KMS-11 (cell line): ENCODE results near the gene ADAMTS17.

Experiments
- H2AFZ ChIP-seq: fragments of 200-600 bp; sonication (generic); 2 replicates; pipeline ENCODE4 v1.6.1; 2016; ENCODE audit warnings: antibody characterized with exemption, mixed run types, low read depth
- H3K27ac ChIP-seq: fragments of 200-600 bp; sonication (generic); 2 replicates; pipeline ENCODE4 v1.6.1; 2016; ENCODE audit warnings: mild to moderate bottlenecking, mixed run types
- H3K27me3 ChIP-seq: fragments of 200-600 bp; sonication (generic); 2 replicates; pipeline ENCODE4 v1.6.1; 2017; ENCODE audit warnings: mild to moderate bottlenecking, low read depth, mixed run types, moderate library complexity; ENCODE audit not compliant: insufficient read depth
- H3K36me3 ChIP-seq: fragments of 200-600 bp; sonication (generic); 2 replicates; pipeline ENCODE4 v1.6.1; 2017; ENCODE audit warnings: mild to moderate bottlenecking, mixed run types; ENCODE audit not compliant: insufficient read depth
- H3K4me1 ChIP-seq: fragments of 200-600 bp; sonication (generic); 2 replicates; pipeline ENCODE4 v1.6.1; 2016; ENCODE audit warnings: mild to moderate bottlenecking, low read depth, mixed run types; ENCODE audit not compliant: poor library complexity, severe bottlenecking
- H3K4me2 ChIP-seq: fragments of 200-600 bp; sonication (generic); 2 replicates; pipeline ENCODE4 v1.7.0; 2016; ENCODE audit warnings: mild to moderate bottlenecking, mixed run types
- H3K4me3 ChIP-seq: fragments of 200-600 bp; sonication (generic); IDR thresholded peaks from 2 replicates; pipeline ENCODE4 v1.6.1; 2017; ENCODE audit warnings: low read depth, low read length, mixed read lengths; ENCODE audit not compliant: insufficient read depth
- H3K79me2 ChIP-seq: fragments of 200-600 bp; sonication (generic); 2 replicates; pipeline ENCODE4 v1.6.1; 2016; ENCODE audit warnings: low read depth, mixed run types; ENCODE audit not compliant: insufficient read depth
- H3K9ac ChIP-seq: fragments of 200-600 bp; sonication (generic); 2 replicates; pipeline ENCODE4 v1.6.1; 2016; ENCODE audit warnings: mild to moderate bottlenecking, mixed run types
- H4K20me1 ChIP-seq: fragments of 200-600 bp; sonication (generic); 2 replicates; pipeline ENCODE4 v1.6.1; 2016; ENCODE audit warnings: mild to moderate bottlenecking, mixed run types; ENCODE audit not compliant: insufficient read depth
- TF ChIP-seq, protein P1 (sequence below): fragments of 200-600 bp; sonication (generic); conservative IDR thresholded peaks from 2 replicates; pipeline ENCODE4 v1.6.1; 2017; ENCODE audit warnings: low read depth, mild to moderate bottlenecking, antibody characterized with exemption, low read length, moderate library complexity, mixed read lengths

The ADAMTS17 gene

DNA sequence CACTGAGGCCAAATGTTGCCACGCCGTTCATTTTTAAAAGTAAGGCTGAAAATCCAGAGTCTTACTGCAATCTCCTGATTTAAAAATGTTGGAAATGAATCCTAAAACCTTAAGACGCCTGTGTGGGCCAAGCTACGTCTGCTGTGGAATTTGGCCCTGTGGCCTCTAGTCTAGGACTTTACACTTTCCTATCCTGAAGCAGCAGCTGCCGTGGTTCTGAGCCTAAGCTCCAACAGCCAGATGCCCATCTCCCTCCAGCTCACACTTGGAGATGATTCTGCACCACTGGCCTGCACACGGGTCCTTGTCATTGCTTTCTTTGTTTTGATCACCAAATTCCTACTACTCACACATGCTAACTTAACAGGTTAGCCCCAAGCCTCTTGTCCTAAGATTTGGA, 322.2 kb downstream of the ADAMTS17 start:
- TF ChIP-seq, protein P1, sequence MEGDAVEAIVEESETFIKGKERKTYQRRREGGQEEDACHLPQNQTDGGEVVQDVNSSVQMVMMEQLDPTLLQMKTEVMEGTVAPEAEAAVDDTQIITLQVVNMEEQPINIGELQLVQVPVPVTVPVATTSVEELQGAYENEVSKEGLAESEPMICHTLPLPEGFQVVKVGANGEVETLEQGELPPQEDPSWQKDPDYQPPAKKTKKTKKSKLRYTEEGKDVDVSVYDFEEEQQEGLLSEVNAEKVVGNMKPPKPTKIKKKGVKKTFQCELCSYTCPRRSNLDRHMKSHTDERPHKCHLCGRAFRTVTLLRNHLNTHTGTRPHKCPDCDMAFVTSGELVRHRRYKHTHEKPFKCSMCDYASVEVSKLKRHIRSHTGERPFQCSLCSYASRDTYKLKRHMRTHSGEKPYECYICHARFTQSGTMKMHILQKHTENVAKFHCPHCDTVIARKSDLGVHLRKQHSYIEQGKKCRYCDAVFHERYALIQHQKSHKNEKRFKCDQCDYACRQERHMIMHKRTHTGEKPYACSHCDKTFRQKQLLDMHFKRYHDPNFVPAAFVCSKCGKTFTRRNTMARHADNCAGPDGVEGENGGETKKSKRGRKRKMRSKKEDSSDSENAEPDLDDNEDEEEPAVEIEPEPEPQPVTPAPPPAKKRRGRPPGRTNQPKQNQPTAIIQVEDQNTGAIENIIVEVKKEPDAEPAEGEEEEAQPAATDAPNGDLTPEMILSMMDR: no peak
- no peaks in the 10 kb centered on the region for H3K27me3 ChIP-seq
- no peak overlapping the region for H2AFZ ChIP-seq

DNA sequence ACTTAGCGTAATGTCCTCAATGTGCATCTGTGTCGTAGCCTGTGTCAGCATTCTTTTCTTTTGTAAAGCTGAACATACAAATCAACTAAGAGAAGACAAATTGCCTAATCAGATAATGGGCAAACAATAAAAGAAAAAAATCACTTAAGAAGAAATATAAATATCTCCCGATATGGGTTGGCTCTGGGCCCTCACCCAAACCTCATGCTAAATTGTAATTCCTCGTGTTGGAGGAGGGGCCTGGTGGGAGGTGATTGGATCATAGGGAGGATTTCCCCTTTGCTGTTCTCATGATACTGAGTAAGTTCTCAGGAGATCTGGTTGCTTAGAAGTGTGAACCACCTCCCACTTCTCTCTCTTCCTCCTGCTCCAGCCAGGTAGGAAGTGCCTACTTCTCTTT, 323.6 kb downstream of the ADAMTS17 start:
- Histone ChIP-seq H3K27ac (no peak overlapping the region), H3K79me2 (no peaks in the 10 kb centered on the region), H3K27me3 (no peaks in the 10 kb centered on the region), H2AFZ (no peak overlapping the region), H3K4me2 (no peak overlapping the region), H3K36me3 (no peaks in the 10 kb centered on the region), H3K9ac (no peak overlapping the region), H3K4me3 (no peak overlapping the region), H4K20me1 (no peaks in the 10 kb centered on the region), H3K4me1 (no peaks in the 10 kb centered on the region)
- TF ChIP-seq, protein P1: no peak

More for the DNA sequence above, 322.2 kb downstream of the ADAMTS17 start:
- Histone ChIP-seq H4K20me1 (no peaks in the 10 kb centered on the region), H3K4me2 (no peak overlapping the region), H3K4me1 (no peaks in the 10 kb centered on the region), H3K27ac (no peak overlapping the region), H3K9ac (no peak overlapping the region), H3K36me3 (no peaks in the 10 kb centered on the region), H3K4me3 (no peak overlapping the region), H3K79me2 (no peaks in the 10 kb centered on the region)

DNA sequence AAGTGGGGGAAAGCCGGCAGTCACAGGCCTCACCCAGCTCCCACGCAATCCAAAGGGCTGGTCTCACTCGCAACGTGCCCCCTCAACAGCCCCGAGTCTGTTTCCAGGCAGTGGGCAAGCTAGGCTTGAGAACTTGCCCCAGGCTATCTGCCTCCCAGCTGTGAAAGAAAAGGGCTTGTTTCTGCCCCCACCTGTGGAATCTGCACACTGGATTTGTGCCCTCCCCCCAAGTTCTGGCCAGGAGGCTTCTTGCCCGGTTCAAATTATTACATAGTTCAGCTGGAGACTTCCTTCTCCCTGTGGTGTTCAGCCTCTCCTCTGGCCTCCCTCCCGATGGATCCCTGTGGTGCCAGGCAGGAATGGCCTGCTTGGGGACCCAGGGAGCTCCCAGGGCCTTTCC, 324.6 kb downstream of the ADAMTS17 start:
- TF ChIP-seq, protein P1: no peak
- no peaks in the 10 kb centered on the region for H3K27me3 ChIP-seq
- no peak overlapping the region for H3K27ac ChIP-seq

DNA sequence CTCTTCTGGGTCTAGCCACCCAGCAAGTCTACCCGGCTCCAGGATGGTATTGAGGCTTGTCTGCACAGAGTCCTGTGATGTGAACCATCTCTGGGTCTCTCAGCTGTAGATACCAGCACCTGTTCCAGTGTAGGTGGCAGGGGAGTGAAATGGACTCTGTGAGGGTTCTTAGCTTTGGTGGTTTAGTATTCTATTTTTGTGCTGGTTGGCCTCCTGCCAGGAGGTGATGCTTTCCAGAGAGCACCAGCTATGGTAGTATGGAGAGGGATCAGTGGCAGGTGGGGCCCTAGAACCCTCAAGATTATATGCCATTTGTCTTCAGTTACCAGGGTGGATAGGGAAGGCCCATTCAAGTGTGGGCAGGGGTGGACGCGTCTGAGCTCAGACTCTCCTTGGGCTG, 325.1 kb downstream of the ADAMTS17 start:
- H3K4me2 ChIP-seq: no peak overlapping the region
- TF ChIP-seq, protein P1: no peak
- no peaks in the 10 kb centered on the region for H3K36me3 ChIP-seq
- H3K79me2 ChIP-seq: no peaks in the 10 kb centered on the region
- no peak overlapping the region for H3K9ac ChIP-seq
- H3K27me3 ChIP-seq: no peaks in the 10 kb centered on the region
- no peak overlapping the region for H3K27ac ChIP-seq
- no peak overlapping the region for H3K4me3 ChIP-seq
- no peak overlapping the region for H2AFZ ChIP-seq
- H3K4me1 ChIP-seq: no peaks in the 10 kb centered on the region
- H4K20me1 ChIP-seq: no peaks in the 10 kb centered on the region

More for the DNA sequence above, 324.6 kb downstream of the ADAMTS17 start:
- H3K9ac ChIP-seq: no peak overlapping the region
- H2AFZ ChIP-seq: no peak overlapping the region
- H4K20me1 ChIP-seq: no peaks in the 10 kb centered on the region
- no peaks in the 10 kb centered on the region for H3K79me2 ChIP-seq
- H3K36me3 ChIP-seq: no peaks in the 10 kb centered on the region
- H3K4me3 ChIP-seq: no peak overlapping the region
- no peak overlapping the region for H3K4me2 ChIP-seq
- H3K4me1 ChIP-seq: no peaks in the 10 kb centered on the region

- no peak overlapping the region for H3K4me2 ChIP-seq
- H2AFZ ChIP-seq: no peak overlapping the region
- no peaks in the 10 kb centered on the region for H3K36me3 ChIP-seq
- no peak overlapping the region for H3K4me3 ChIP-seq
- no peaks in the 10 kb centered on the region for H3K27me3 ChIP-seq
- H4K20me1 ChIP-seq: no peaks in the 10 kb centered on the region
- no peak overlapping the region for H3K27ac ChIP-seq
- H3K9ac ChIP-seq: no peak overlapping the region
- H3K4me1 ChIP-seq: no peaks in the 10 kb centered on the region
- TF ChIP-seq, protein P1: no peak
- no peaks in the 10 kb centered on the region for H3K79me2 ChIP-seq
Measured at GRCh38 chr15:100011235-100011634, 330.5 kb downstream of the ADAMTS17 start.
